Choroid plexus epithelial cell (primary cell): ENCODE results near the gene LTN1.

Source experiments
- DNase-seq: peaks from one replicate; pipeline ENCODE4 v3.0.0-alpha.2; 2010; ENCODE audit warnings: low read depth
- H3K4me3 ChIP-seq: 2 replicates; pipeline ENCODE4 v1.5.1; 2011; ENCODE audit warnings: low read depth, mild to moderate bottlenecking, control low read depth, low read length, moderate library complexity
- CTCF ChIP-seq: conservative IDR thresholded peaks from 2 replicates; pipeline ENCODE4 v1.5.1; 2011; ENCODE audit warnings: low read depth, mild to moderate bottlenecking, control low read depth, inconsistent platforms, low read length, moderate library complexity

LTN1 gene

GRCh38 chr21:28982637-28983036 lies 10.0 kb downstream of the LTN1 start:
- no peak for DNase-seq
- no peak for TF ChIP-seq CTCF
- no peak overlapping the region for H3K4me3 ChIP-seq

GRCh38 chr21:28979092-28979491 lies 13.6 kb downstream of the LTN1 start:
- no peak for DNase-seq
- H3K4me3 ChIP-seq, result no peak overlapping the region
- TF ChIP-seq CTCF, result no peak

- H3K4me3 ChIP-seq, result no peak overlapping the region
- DNase-seq, result peak; percentile 55
- no peak for TF ChIP-seq CTCF
Observed at GRCh38 chr21:28975397-28975796, 17.3 kb downstream of the LTN1 start.

GRCh38 chr21:28974531-28975227 lies 18.0 kb downstream of the LTN1 start:
- DNase-seq, result no peak
- H3K4me3 ChIP-seq, result no peak overlapping the region
- TF ChIP-seq CTCF, result no peak

- no peak for TF ChIP-seq CTCF
- no peak overlapping the region for H3K4me3 ChIP-seq
- no peak for DNase-seq
Observed at GRCh38 chr21:28972398-28972797, 20.3 kb downstream of the LTN1 start.

- no peak for TF ChIP-seq CTCF
- DNase-seq, result peak; percentile 21
- no peak overlapping the region for H3K4me3 ChIP-seq
Observed at GRCh38 chr21:28971171-28971570, 21.5 kb downstream of the LTN1 start.

- H3K4me3 ChIP-seq, result no peak overlapping the region
- no peak for TF ChIP-seq CTCF
Observed at GRCh38 chr21:28963831-28964230, 28.8 kb downstream of the LTN1 start.

More at GRCh38 chr21:28963831-28964230, 28.8 kb downstream of the LTN1 start:
- no peak for DNase-seq
